Measurements from ENCODE around the gene CEP97.

Gene CEP97

GRCh38 chr3:101802179-101802578 is 77.8 kb downstream of the CEP97 start:
- no peak for ATAC-seq
- TF ChIP-seq PATZ1 (CRISPR knock-in tag; IDR thresholded peaks at IDR 0.05; ENCODE audit: borderline replicate concordance) = no peak
- no peak for TF ChIP-seq GLIS3 (CRISPR knock-in tag; IDR thresholded peaks at IDR 0.05)
- TF ChIP-seq TCF4 (CRISPR knock-in tag; IDR thresholded peaks at IDR 0.05; ENCODE audit: borderline replicate concordance) = no peak
- no peak for TF ChIP-seq TOX (CRISPR knock-in tag; IDR thresholded peaks at IDR 0.05; ENCODE audit: borderline replicate concordance)

GRCh38 chr3:101803173-101803782 is 78.9 kb downstream of the CEP97 start:
- ATAC-seq = peak; percentile 100
- no peak for TF ChIP-seq ZNF565 (CRISPR knock-in tag; conservative IDR thresholded peaks at IDR 0.05; ENCODE audit: low read depth)
- no peak for TF ChIP-seq CSDC2 (CRISPR knock-in tag; IDR thresholded peaks at IDR 0.05)
- TF ChIP-seq, protein P1, sequence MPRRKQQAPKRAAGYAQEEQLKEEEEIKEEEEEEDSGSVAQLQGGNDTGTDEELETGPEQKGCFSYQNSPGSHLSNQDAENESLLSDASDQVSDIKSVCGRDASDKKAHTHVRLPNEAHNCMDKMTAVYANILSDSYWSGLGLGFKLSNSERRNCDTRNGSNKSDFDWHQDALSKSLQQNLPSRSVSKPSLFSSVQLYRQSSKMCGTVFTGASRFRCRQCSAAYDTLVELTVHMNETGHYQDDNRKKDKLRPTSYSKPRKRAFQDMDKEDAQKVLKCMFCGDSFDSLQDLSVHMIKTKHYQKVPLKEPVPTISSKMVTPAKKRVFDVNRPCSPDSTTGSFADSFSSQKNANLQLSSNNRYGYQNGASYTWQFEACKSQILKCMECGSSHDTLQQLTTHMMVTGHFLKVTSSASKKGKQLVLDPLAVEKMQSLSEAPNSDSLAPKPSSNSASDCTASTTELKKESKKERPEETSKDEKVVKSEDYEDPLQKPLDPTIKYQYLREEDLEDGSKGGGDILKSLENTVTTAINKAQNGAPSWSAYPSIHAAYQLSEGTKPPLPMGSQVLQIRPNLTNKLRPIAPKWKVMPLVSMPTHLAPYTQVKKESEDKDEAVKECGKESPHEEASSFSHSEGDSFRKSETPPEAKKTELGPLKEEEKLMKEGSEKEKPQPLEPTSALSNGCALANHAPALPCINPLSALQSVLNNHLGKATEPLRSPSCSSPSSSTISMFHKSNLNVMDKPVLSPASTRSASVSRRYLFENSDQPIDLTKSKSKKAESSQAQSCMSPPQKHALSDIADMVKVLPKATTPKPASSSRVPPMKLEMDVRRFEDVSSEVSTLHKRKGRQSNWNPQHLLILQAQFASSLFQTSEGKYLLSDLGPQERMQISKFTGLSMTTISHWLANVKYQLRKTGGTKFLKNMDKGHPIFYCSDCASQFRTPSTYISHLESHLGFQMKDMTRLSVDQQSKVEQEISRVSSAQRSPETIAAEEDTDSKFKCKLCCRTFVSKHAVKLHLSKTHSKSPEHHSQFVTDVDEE (CRISPR knock-in tag; IDR thresholded peaks at IDR 0.05) = no peak
- TF ChIP-seq CREB5 (CRISPR knock-in tag; IDR thresholded peaks at IDR 0.05; ENCODE audit: low read depth) = no peak
- no peak for TF ChIP-seq POU6F1 (CRISPR knock-in tag; IDR thresholded peaks at IDR 0.05; ENCODE audit: borderline replicate concordance, low read depth)
- no peak for TF ChIP-seq ESRRG (CRISPR knock-in tag; IDR thresholded peaks at IDR 0.05)
- TF ChIP-seq ZNF8 (CRISPR knock-in tag; IDR thresholded peaks at IDR 0.05) = no peak
- TF ChIP-seq GLIS3 (CRISPR knock-in tag; IDR thresholded peaks at IDR 0.05) = no peak
- no peak for TF ChIP-seq ZFP30 (CRISPR knock-in tag; IDR thresholded peaks at IDR 0.05)
- TF ChIP-seq RARB (CRISPR knock-in tag; IDR thresholded peaks at IDR 0.05) = no peak
- no peak for TF ChIP-seq ZNF70 (CRISPR knock-in tag; IDR thresholded peaks at IDR 0.05)
- TF ChIP-seq BACH2 (CRISPR knock-in tag; IDR thresholded peaks at IDR 0.05; ENCODE audit: borderline replicate concordance) = no peak
- no peak for TF ChIP-seq ZC3H10 (CRISPR knock-in tag; IDR thresholded peaks at IDR 0.05)
- no peak for TF ChIP-seq ZFP3 (CRISPR knock-in tag; IDR thresholded peaks at IDR 0.05)
- TF ChIP-seq TCF4 (CRISPR knock-in tag; IDR thresholded peaks at IDR 0.05; ENCODE audit: borderline replicate concordance) = no peak
- no peak for TF ChIP-seq CSRNP3 (CRISPR knock-in tag; IDR thresholded peaks at IDR 0.05)
- TF ChIP-seq SNAI2 (CRISPR knock-in tag; IDR thresholded peaks at IDR 0.05) = no peak

- ATAC-seq = no peak
- no peak for TF ChIP-seq RARB (CRISPR knock-in tag; IDR thresholded peaks at IDR 0.05)
- no peak for TF ChIP-seq BACH2 (CRISPR knock-in tag; IDR thresholded peaks at IDR 0.05; ENCODE audit: borderline replicate concordance)
- TF ChIP-seq ARNTL (CRISPR knock-in tag; IDR thresholded peaks at IDR 0.05; ENCODE audit: borderline replicate concordance, low read depth) = no peak
- TF ChIP-seq OSR1 (CRISPR knock-in tag; IDR thresholded peaks at IDR 0.05) = no peak
- no peak for TF ChIP-seq PATZ1 (CRISPR knock-in tag; IDR thresholded peaks at IDR 0.05; ENCODE audit: borderline replicate concordance)
- TF ChIP-seq ZNF8 (CRISPR knock-in tag; IDR thresholded peaks at IDR 0.05) = no peak
- no peak for TF ChIP-seq ESRRG (CRISPR knock-in tag; IDR thresholded peaks at IDR 0.05)
- TF ChIP-seq GLIS3 (CRISPR knock-in tag; IDR thresholded peaks at IDR 0.05) = no peak
- no peak for TF ChIP-seq POU6F1 (CRISPR knock-in tag; IDR thresholded peaks at IDR 0.05; ENCODE audit: borderline replicate concordance, low read depth)
- no peak for TF ChIP-seq ZFP30 (CRISPR knock-in tag; IDR thresholded peaks at IDR 0.05)
- no peak for TF ChIP-seq CREB5 (CRISPR knock-in tag; IDR thresholded peaks at IDR 0.05; ENCODE audit: low read depth)
- TF ChIP-seq ZFP3 (CRISPR knock-in tag; IDR thresholded peaks at IDR 0.05) = no peak
- no peak for TF ChIP-seq CSDC2 (CRISPR knock-in tag; IDR thresholded peaks at IDR 0.05)
- TF ChIP-seq TOX (CRISPR knock-in tag; IDR thresholded peaks at IDR 0.05; ENCODE audit: borderline replicate concordance) = no peak
These were observed 79.5 kb downstream of the CEP97 start for GRCh38 chr3:101803939-101804338.
